GM12873 (cell line): ENCODE measurements around the gene TMEM45B.

Experiments
- TF ChIP-seq, protein P1 (sequence below): IDR thresholded peaks from 2 replicates; pipeline ENCODE4 v1.5.1; 2012; ENCODE audit warnings: low read depth, mild to moderate bottlenecking, moderate library complexity, low read length, control low read depth; ENCODE audit not compliant: insufficient read depth; ENCODE audit errors: missing control alignments

Gene TMEM45B

DNA sequence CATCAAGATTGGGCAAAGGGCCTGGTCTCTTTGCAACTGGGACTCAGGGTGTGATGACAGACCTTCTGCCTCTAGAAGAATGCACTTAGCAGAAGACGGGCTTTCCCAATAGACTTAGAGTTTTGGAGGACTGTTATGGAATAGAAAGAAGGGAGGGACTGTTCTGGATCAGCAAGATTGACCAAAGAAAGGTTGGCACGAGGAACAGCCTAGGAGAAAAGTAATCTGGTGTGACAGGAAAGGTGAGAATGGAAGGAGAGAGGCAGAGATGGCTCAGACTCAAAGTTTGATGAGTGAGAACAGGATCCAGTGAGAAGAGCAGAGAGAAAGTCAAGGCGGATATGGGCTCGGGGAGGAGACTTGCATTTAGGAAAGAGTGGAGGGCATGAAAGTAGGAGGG, 23.0 kb upstream of the TMEM45B start:
- TF ChIP-seq, protein P1, sequence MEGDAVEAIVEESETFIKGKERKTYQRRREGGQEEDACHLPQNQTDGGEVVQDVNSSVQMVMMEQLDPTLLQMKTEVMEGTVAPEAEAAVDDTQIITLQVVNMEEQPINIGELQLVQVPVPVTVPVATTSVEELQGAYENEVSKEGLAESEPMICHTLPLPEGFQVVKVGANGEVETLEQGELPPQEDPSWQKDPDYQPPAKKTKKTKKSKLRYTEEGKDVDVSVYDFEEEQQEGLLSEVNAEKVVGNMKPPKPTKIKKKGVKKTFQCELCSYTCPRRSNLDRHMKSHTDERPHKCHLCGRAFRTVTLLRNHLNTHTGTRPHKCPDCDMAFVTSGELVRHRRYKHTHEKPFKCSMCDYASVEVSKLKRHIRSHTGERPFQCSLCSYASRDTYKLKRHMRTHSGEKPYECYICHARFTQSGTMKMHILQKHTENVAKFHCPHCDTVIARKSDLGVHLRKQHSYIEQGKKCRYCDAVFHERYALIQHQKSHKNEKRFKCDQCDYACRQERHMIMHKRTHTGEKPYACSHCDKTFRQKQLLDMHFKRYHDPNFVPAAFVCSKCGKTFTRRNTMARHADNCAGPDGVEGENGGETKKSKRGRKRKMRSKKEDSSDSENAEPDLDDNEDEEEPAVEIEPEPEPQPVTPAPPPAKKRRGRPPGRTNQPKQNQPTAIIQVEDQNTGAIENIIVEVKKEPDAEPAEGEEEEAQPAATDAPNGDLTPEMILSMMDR = no peak

DNA sequence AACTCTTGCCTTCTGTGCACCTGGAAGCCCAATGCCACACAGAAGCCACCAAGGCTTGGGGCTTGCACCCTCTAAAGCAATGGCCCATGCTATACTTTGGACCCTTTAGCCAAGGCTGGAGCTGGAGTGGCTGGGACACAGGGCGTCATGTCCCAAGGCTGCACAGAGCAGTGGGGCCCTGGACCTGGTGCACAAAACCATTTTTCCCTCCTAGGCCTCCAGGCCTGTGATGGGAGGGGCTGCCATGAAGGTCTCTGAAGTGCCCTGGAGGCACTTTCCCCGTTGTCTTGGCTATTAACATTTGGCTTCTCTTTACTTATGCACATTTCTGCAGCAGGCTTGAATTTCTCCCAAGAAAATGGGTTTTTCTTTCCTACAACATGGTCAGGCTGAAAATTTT, 20.6 kb upstream of the TMEM45B start:
- TF ChIP-seq, protein P1 = no peak

DNA sequence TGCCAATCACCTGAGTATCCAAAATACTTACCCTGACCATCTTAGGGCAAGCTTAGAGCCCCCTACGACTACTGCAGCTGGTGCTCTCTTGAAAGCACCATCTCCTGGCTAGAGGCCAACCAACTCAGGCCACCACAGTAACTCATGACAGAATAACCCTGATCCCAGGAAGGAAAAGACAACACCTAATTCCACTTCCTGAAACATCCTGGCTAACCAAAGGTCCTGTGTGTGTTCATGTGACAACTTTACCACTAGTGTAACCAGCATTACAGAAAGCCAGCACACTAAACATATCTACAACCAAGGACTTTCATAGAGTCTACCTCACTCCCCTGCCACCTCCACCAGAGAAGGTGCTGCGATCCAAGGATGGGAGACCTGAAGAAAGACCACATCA, 17.4 kb upstream of the TMEM45B start:
- TF ChIP-seq, protein P1 = no peak

DNA sequence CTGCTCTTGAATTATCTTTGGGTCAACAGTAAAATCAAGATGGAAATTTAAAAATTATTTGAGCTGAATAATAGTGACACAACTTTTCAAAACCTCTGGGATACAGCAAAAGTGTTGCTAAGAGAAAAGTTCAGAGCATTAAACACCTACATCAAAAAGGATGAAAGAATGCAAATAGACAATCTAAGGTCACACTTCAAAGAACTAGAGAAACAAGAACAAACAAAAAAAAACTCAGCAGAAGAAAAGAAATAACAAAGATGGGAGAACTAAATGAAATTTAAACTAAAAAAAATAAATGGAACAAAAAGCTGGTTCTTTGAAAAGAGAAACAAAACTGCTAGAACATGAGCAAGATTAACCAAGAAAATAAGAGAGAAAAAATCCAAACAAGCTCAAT, 15.0 kb upstream of the TMEM45B start:
- TF ChIP-seq, protein P1 = no peak

DNA sequence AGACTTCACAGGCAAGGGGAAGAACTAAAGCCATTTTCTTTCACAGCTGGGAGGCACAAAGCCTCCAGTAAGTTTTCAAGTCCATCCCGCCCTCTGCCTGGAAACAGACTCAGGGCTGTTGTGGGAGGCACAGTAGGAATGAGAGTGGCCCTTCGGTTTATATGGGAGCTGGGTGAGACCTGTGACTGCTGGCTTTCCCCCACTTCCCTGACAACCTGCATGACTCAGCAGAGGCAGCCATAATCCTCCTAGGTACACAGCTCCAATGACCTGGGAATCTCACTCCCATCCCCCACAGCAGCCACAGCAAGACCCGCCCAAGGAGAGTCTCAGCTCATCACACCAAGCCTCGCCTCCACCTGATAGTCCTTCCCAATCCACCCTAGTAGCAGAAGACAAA, 12.1 kb upstream of the TMEM45B start:
- TF ChIP-seq, protein P1 = no peak

DNA sequence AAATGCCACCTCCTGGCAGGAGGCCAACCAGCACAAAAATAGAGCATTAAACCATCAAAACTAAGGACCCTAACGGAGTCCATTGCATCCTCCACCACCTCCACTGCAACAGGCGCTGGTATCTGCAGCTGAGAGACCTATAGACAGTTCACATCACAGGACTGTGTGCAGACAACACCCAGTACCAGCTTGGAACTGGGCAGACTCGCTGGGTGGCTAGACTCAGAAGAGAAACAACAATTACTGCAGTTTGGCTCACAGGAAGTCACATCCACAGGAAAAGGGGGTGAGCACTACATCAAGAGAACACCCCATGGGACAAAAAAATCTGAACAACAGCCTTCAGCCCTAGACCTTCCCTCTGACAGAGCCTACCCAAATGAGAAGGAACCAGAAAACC, 11.6 kb upstream of the TMEM45B start:
- TF ChIP-seq, protein P1 = no peak

DNA sequence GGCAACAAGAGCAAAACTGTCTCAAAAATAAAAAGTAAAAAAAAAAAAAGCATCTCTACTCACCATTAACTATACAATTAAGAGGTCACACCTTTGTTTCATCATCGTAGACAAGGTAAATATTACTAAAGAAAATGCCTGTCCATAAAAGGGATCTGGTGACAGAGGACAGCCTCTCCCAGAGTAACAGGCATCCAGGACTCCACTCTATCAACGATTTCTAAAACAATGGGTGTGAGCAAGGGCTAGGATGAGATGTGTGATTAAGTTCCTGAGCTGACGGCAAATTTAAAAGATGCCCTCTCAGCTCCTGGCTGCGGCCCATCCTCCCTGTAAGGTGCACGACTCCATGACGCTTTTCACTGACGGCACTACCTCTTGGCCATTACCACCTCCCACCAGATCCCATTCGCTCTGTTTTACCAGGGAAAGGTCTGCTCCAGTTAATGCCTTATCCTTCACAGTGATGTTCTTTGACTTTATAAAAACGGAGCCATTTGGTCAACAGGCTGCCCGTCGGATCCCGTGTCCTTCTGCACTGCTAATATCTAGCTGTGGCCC, 2.3 kb upstream of the TMEM45B start:
- TF ChIP-seq, protein P1 = no peak
